HEK293 (cell line): ENCODE data around the gene MYL6B.
A peak's percentile ranks its signal among the peaks of the same experiment; 100 is the strongest.

ENCODE experiments used
- FEZF1 ChIP-seq: fragments of 450-650 bp; formaldehyde crosslinking; IDR thresholded peaks from 2 replicates; pipeline ENCODE4 v1.5.1; 2016; ENCODE audit warnings: missing biosample characterization, missing genetic modification characterization
- GLIS1 ChIP-seq: fragments of 450-650 bp; formaldehyde crosslinking; IDR thresholded peaks from 2 replicates; pipeline ENCODE4 v1.5.1; 2016; ENCODE audit warnings: missing biosample characterization, missing genetic modification characterization
- HOXA7 ChIP-seq: sonication (generic); formaldehyde crosslinking; IDR thresholded peaks from 2 replicates; pipeline ENCODE4 v1.8.1; 2022; ENCODE audit warnings: missing genetic modification reagents, borderline replicate concordance
- REPIN1 ChIP-seq: fragments of 450-650 bp; formaldehyde crosslinking; IDR thresholded peaks from 2 replicates; pipeline ENCODE4 v1.5.1; 2017; ENCODE audit warnings: missing biosample characterization, missing genetic modification characterization, low read depth
- REST ChIP-seq: fragments of 450-650 bp; formaldehyde crosslinking; IDR thresholded peaks from 2 replicates; pipeline ENCODE4 v1.5.1; 2016; ENCODE audit warnings: missing biosample characterization, missing genetic modification characterization
- SCRT2 ChIP-seq: fragments of 450-650 bp; formaldehyde crosslinking; IDR thresholded peaks from 2 replicates; pipeline ENCODE4 v1.5.1; 2016; ENCODE audit warnings: missing biosample characterization, missing genetic modification characterization
- TCF7L2 ChIP-seq: IDR thresholded peaks from 2 replicates; pipeline ENCODE4 v1.6.1; 2011; ENCODE audit warnings: low read depth, mild to moderate bottlenecking, inconsistent platforms, low read length, moderate library complexity, borderline replicate concordance
- ZBTB10 ChIP-seq: fragments of 450-650 bp; formaldehyde crosslinking; IDR thresholded peaks from 2 replicates; pipeline ENCODE4 v1.5.1; 2016; ENCODE audit warnings: missing biosample characterization, missing genetic modification characterization
- ZBTB26 ChIP-seq: fragments of 450-650 bp; formaldehyde crosslinking; optimal IDR thresholded peaks from 2 replicates; pipeline ENCODE3; 2016; ENCODE audit warnings: missing biosample characterization, mild to moderate bottlenecking, missing genetic modification characterization
- ZNF132 ChIP-seq: fragments of 450-650 bp; formaldehyde crosslinking; IDR thresholded peaks from 2 replicates; pipeline ENCODE4 v1.5.1; 2017; ENCODE audit warnings: missing biosample characterization, missing genetic modification characterization, borderline replicate concordance
- ZNF2 ChIP-seq: fragments of 450-650 bp; formaldehyde crosslinking; IDR thresholded peaks from 2 replicates; pipeline ENCODE4 v1.5.1; 2016; ENCODE audit warnings: missing biosample characterization, missing genetic modification characterization
- ZNF223 ChIP-seq: fragments of 450-650 bp; formaldehyde crosslinking; IDR thresholded peaks from 2 replicates; pipeline ENCODE4 v1.5.1; 2016; ENCODE audit warnings: missing biosample characterization, missing genetic modification characterization
- ZNF248 ChIP-seq: fragments of 450-650 bp; formaldehyde crosslinking; IDR thresholded peaks from 2 replicates; pipeline ENCODE4 v1.5.1; 2017; ENCODE audit warnings: missing biosample characterization, missing genetic modification characterization
- ZNF311 ChIP-seq: fragments of 450-650 bp; formaldehyde crosslinking; IDR thresholded peaks from 2 replicates; pipeline ENCODE4 v1.5.1; 2017; ENCODE audit warnings: missing biosample characterization, missing genetic modification characterization, borderline replicate concordance
- ZNF341 ChIP-seq: fragments of 450-650 bp; formaldehyde crosslinking; IDR thresholded peaks from 2 replicates; pipeline ENCODE4; 2016; ENCODE audit warnings: low read depth, missing biosample characterization, missing genetic modification characterization
- ZNF362 ChIP-seq: fragments of 450-650 bp; formaldehyde crosslinking; IDR thresholded peaks from 2 replicates; pipeline ENCODE4 v1.5.1; 2016; ENCODE audit warnings: missing biosample characterization, missing genetic modification characterization
- ZNF433 ChIP-seq: fragments of 450-650 bp; formaldehyde crosslinking; IDR thresholded peaks from 2 replicates; pipeline ENCODE4 v1.5.1; 2016; ENCODE audit warnings: missing biosample characterization, missing genetic modification characterization, low read depth
- ZNF518A ChIP-seq: fragments of 450-650 bp; formaldehyde crosslinking; conservative IDR thresholded peaks from 2 replicates; pipeline ENCODE4 v1.5.1; 2016; ENCODE audit warnings: low read depth, missing biosample characterization, missing genetic modification characterization
- ZNF549 ChIP-seq: fragments of 450-650 bp; IDR thresholded peaks from 2 replicates; pipeline ENCODE4 v1.5.1; 2018; ENCODE audit warnings: missing biosample characterization, missing genetic modification characterization, mild to moderate bottlenecking, inconsistent platforms, moderate library complexity
- ZNF658 ChIP-seq: fragments of 450-650 bp; formaldehyde crosslinking; IDR thresholded peaks from 2 replicates; pipeline ENCODE4; 2016; ENCODE audit warnings: missing biosample characterization, missing genetic modification characterization
- ZNF677 ChIP-seq: fragments of 450-650 bp; IDR thresholded peaks from 2 replicates; pipeline ENCODE4 v1.5.0; 2018; ENCODE audit warnings: missing biosample characterization, mild to moderate bottlenecking, missing genetic modification characterization, moderate library complexity
- ZNF768 ChIP-seq: fragments of 450-650 bp; formaldehyde crosslinking; IDR thresholded peaks from 2 replicates; pipeline ENCODE4 v1.5.1; 2018; ENCODE audit warnings: missing biosample characterization, mild to moderate bottlenecking, missing genetic modification characterization
- ZNF777 ChIP-seq: fragments of 450-650 bp; formaldehyde crosslinking; IDR thresholded peaks from 2 replicates; pipeline ENCODE4 v1.5.1; 2017; ENCODE audit warnings: missing biosample characterization, missing genetic modification characterization, borderline replicate concordance
- ZNF843 ChIP-seq: fragments of 450-650 bp; formaldehyde crosslinking; IDR thresholded peaks from 2 replicates; pipeline ENCODE4 v1.5.1; 2016; ENCODE audit warnings: missing biosample characterization, missing genetic modification characterization

Gene MYL6B

GRCh38 chr12:56116267-56117081 lies 35.9 kb upstream of the MYL6B start, which contains the start of gene RPL41 (continued):
- TF ChIP-seq ZNF311 (tag by site-specific recombination): no peak
- TF ChIP-seq ZBTB10 (tag by site-specific recombination): peak; percentile 57; the same call in 1 of the 2 replicates
- no peak for TF ChIP-seq ZNF433 (tag by site-specific recombination)
- no peak for TF ChIP-seq REPIN1 (tag by site-specific recombination)
- no peak for TF ChIP-seq TCF7L2
- peak; percentile 40 for TF ChIP-seq ZBTB26 (tag by site-specific recombination)
- no peak for TF ChIP-seq HOXA7 (CRISPR knock-in tag)
- no peak for TF ChIP-seq ZNF248 (tag by site-specific recombination)
- no peak for TF ChIP-seq ZNF341 (tag by site-specific recombination)
- TF ChIP-seq ZNF658: no peak
- peak; percentile 15; the same call in 1 of the 2 replicates for TF ChIP-seq GLIS1 (tag by site-specific recombination)
- TF ChIP-seq ZNF677 (tag by site-specific recombination): no peak
- TF ChIP-seq ZNF2 (tag by site-specific recombination): peak; percentile 98
- no peak for TF ChIP-seq ZNF549 (tag by site-specific recombination)
- TF ChIP-seq ZNF223: no peak
- no peak for TF ChIP-seq ZNF777 (tag by site-specific recombination)
- TF ChIP-seq ZNF132 (tag by site-specific recombination): no peak
- TF ChIP-seq SCRT2 (tag by site-specific recombination): no peak
- TF ChIP-seq ZNF362 (tag by site-specific recombination): peak; percentile 77
- TF ChIP-seq ZNF518A: peak; percentile 35; the same call in 1 of the 2 replicates
- TF ChIP-seq REST (tag by site-specific recombination): peak; percentile 59; the same call in 1 of the 2 replicates
- TF ChIP-seq ZNF768 (tag by site-specific recombination): no peak
- TF ChIP-seq ZNF843 (tag by site-specific recombination): peak; percentile 58; the same call in 1 of the 2 replicates
- TF ChIP-seq FEZF1: no peak
